ENCODE measurements around the gene CAP2.

The CAP2 gene

DNA sequence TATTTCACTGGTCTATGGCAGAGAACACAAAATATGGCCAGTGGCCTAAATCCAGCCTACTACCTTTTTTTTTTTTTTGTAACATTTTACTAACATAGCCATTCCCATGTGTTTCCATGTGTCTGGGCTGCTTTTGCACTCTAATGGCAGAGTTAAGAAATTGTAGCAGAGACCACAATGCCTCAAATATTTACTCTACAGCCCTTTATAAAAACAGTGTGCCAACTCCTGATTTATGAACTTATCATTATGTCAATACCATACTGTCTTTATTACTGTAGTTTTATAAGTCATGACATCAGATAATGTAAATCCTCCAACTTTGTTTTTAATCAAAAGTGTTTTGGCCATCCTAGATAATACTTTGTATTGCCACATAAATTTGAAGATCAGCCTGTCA, 27.4 kb upstream of the CAP2 start:
- Histone ChIP-seq H3K36me3 (ENCODE audit: insufficient read depth, low read length) (no peaks in the 10 kb centered on the region), H3K4me2 (ENCODE audit: low read length) (no peak overlapping the region), H3K27me3 (ENCODE audit: control insufficient read depth, insufficient read depth, low read length) (no peaks in the 10 kb centered on the region), H3K9ac (ENCODE audit: low read depth, low read length) (no peak overlapping the region), H3K9me3 (replicated peaks; ENCODE audit: low read length) (no peaks in the 10 kb centered on the region), H3K4me1 (ENCODE audit: control insufficient read depth, insufficient read depth, low read length) (peaks cover 3% of the 10 kb centered on the region), H3K4me3 (ENCODE audit: low read length) (no peak overlapping the region)

DNA sequence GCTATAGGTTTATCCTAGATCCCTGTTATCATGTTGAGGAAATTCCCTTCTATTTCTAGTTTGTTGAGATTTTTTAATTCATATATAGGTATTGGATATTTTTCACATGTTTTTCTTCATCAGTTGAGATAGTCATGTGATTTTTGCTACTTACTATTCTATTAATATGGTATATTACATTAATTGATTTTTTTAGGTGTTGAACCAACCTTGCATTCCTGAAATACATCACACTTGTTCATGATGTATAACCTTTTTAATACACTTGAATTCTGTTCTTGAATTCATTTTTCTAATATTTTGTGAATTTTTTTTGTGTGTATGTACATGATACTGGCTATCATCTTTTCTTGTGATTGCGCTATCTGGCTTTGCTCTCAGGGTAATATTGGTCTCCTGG, 25.5 kb upstream of the CAP2 start:
- H3K9me3 ChIP-seq (replicated peaks; ENCODE audit: low read length), result no peaks in the 10 kb centered on the region
- no peaks in the 10 kb centered on the region for H3K27me3 ChIP-seq (ENCODE audit: control insufficient read depth, insufficient read depth, low read length)
- H3K4me2 ChIP-seq (ENCODE audit: low read length), result no peak overlapping the region
- H3K4me1 ChIP-seq (ENCODE audit: control insufficient read depth, insufficient read depth, low read length), result no peaks in the 10 kb centered on the region
- H3K4me3 ChIP-seq (ENCODE audit: low read length), result no peak overlapping the region
- no peaks in the 10 kb centered on the region for H3K36me3 ChIP-seq (ENCODE audit: insufficient read depth, low read length)
- H3K9ac ChIP-seq (ENCODE audit: low read depth, low read length), result no peak overlapping the region

DNA sequence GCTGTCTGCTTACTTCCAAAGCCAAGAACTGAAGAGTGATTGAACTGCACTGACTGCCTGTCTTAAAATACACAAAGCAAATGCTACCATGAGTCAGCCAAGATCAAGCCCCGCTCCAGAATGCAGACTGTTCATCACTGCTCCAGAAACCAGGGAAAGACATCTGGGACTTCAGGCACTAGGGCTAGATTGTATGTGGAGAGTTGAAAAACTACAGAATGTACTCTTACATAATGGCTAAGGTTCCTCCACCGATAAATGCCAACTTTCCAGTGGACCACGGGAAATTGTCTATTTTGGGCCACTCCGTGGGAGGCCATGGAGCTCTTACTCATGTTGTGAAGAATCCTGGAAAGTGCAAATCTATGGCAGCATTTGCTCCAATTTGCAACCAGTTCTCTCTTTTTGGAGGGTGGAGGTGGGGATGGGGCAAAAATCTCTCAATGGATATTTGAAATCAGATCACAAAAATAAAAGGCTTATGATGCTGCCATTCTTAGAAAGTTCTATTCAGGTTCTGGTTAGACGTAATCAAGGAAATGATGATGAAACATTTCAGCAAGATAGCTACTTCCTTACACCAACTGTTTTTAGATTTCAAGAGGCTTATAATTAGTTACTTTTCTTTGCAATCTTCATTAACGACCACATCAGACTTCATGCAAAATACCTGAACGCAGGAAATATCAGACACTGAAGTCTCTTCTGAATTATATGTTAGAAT, 11.8 kb upstream of the CAP2 start:
- no peaks in the 10 kb centered on the region for H3K9me3 ChIP-seq (replicated peaks; ENCODE audit: low read length)
- peak overlapping the region; percentile 5 for H3K9ac ChIP-seq (ENCODE audit: low read depth, low read length)
- no peaks in the 10 kb centered on the region for H3K36me3 ChIP-seq (ENCODE audit: insufficient read depth, low read length)
- H3K4me3 ChIP-seq (ENCODE audit: low read length), result no peak overlapping the region
- peaks cover 21% of the 10 kb centered on the region for H3K4me1 ChIP-seq (ENCODE audit: control insufficient read depth, insufficient read depth, low read length)
- no peaks in the 10 kb centered on the region for H3K27me3 ChIP-seq (ENCODE audit: control insufficient read depth, insufficient read depth, low read length)
- H3K4me2 ChIP-seq (ENCODE audit: low read length), result peak overlapping the region; percentile 53

DNA sequence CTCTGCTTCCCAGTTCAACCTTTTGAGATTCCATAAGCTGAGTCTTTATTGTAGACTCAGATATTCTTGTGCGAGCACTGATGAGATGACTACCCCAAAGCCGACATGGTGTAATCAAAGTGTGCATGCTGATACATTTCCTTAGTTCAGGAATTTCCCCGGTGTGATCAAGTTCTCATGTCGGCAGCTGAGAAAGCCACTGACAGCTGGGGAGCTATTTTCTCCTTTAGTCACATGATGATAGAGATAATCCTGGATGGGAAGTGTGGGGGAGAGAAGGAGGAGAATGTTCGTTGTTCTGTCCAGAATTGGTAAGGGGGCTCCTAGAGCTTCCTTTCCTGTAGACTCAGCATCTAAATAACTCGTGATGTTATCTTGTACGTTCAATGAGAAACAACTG, 7.7 kb upstream of the CAP2 start:
- Histone ChIP-seq H3K36me3 (ENCODE audit: insufficient read depth, low read length) (no peaks in the 10 kb centered on the region), H3K4me2 (ENCODE audit: low read length) (peak overlapping the region; percentile 62), H3K27me3 (ENCODE audit: control insufficient read depth, insufficient read depth, low read length) (no peaks in the 10 kb centered on the region), H3K4me1 (ENCODE audit: control insufficient read depth, insufficient read depth, low read length) (peaks cover 25% of the 10 kb centered on the region), H3K9ac (ENCODE audit: low read depth, low read length) (peak overlapping the region; percentile 46), H3K4me3 (ENCODE audit: low read length) (peak overlapping the region; percentile 43), H3K9me3 (replicated peaks; ENCODE audit: low read length) (no peaks in the 10 kb centered on the region)

DNA sequence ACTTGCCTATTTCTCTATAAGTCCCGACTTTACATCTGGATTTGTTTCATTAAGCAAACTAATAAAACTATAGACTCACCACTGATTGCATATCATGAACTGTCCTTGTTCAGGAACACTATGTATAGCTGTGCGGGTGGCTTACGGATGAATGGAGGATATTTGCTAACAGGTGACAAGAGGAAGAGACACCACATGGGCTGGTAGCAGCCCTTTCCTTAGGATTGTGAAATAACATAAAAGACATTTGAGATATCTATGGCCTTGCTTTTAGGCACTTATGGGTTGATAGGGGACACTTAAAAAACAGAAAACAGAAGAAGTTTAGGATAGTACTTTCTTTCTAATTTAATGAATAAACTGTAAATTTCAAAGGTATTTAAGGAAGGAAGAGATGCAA, 5.0 kb upstream of the CAP2 start:
- Histone ChIP-seq H3K9me3 (replicated peaks; ENCODE audit: low read length) (no peaks in the 10 kb centered on the region), H3K36me3 (ENCODE audit: insufficient read depth, low read length) (no peaks in the 10 kb centered on the region), H3K4me3 (ENCODE audit: low read length) (no peak overlapping the region), H3K4me2 (ENCODE audit: low read length) (no peak overlapping the region), H3K4me1 (ENCODE audit: control insufficient read depth, insufficient read depth, low read length) (peaks cover 12% of the 10 kb centered on the region), H3K27me3 (ENCODE audit: control insufficient read depth, insufficient read depth, low read length) (no peaks in the 10 kb centered on the region), H3K9ac (ENCODE audit: low read depth, low read length) (no peak overlapping the region)

DNA sequence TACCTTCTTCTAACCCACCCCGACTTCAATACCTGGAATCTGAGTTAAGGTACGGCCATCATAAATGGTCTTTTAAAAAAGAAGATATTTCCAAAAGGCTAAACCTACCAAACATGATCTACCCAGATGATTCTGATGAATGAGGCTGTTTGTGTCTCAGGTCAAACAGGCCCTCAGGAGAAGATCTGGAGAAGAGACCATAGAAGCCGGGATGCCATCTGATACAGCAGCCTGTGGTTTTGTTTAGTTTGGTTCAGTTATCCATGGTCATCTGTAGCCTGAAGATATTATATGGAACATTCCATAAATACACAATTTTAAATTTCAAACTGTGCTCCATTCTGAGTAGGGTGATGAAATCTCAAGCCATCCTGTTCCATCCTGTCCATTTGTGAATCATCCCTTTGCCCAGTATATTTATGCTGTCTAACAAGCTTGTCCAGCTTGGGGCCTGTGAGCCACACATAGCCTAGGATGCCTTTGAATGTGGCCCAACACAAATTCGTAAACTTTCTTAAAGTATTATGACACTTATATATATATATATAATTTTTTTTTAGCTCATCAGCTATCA, 4.0 kb upstream of the CAP2 start:
- H3K9ac ChIP-seq (ENCODE audit: low read depth, low read length), result peak overlapping the region; percentile 14
- no peaks in the 10 kb centered on the region for H3K36me3 ChIP-seq (ENCODE audit: insufficient read depth, low read length)
- no peaks in the 10 kb centered on the region for H3K9me3 ChIP-seq (replicated peaks; ENCODE audit: low read length)
- H3K4me1 ChIP-seq (ENCODE audit: control insufficient read depth, insufficient read depth, low read length), result peaks cover 12% of the 10 kb centered on the region
- no peak overlapping the region for H3K4me2 ChIP-seq (ENCODE audit: low read length)
- no peaks in the 10 kb centered on the region for H3K27me3 ChIP-seq (ENCODE audit: control insufficient read depth, insufficient read depth, low read length)
- H3K4me3 ChIP-seq (ENCODE audit: low read length), result no peak overlapping the region

DNA sequence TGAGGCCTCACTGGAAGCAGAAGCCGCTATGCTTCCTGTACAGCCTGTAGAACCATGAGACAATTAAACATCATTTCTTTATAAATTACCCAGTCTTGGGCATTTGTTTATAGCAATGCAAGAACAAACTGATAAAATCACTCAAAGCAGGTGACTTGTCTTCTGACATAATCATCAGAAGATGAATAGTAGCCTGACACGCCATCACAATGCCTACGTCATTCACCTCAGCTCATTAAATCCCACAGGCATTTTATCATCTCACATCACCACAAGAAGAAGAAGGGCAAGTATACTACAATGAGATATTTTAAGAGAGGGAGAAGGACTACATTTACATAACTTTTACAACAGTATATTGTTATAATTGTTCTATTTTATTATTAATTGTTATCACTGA, 3.1 kb upstream of the CAP2 start:
- no peak overlapping the region for H3K4me3 ChIP-seq (ENCODE audit: low read length)
- H3K4me1 ChIP-seq (ENCODE audit: control insufficient read depth, insufficient read depth, low read length), result peaks cover 10% of the 10 kb centered on the region
- no peaks in the 10 kb centered on the region for H3K36me3 ChIP-seq (ENCODE audit: insufficient read depth, low read length)
- no peak overlapping the region for H3K4me2 ChIP-seq (ENCODE audit: low read length)
- no peak overlapping the region for H3K9ac ChIP-seq (ENCODE audit: low read depth, low read length)
- H3K27me3 ChIP-seq (ENCODE audit: control insufficient read depth, insufficient read depth, low read length), result no peaks in the 10 kb centered on the region
- H3K9me3 ChIP-seq (replicated peaks; ENCODE audit: low read length), result no peaks in the 10 kb centered on the region

DNA sequence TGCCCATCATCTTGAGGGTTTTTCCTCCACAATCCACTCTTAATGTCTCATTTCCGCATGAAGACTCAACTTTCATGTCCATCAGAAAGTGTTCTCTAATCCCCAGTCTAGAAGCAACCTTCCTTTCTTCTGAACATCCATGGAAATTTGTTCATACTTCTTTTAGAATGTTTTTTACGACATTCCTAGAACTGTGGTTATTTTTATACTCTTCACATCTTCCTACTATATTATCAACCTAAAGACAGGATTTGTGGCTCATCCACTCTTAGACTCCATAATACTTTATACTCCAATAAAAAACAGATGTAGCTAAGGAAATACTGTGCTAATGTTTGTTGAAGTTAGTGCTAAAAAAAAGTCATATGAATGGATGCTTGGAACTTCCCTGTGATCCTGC, 1.4 kb upstream of the CAP2 start:
- Histone ChIP-seq H3K9ac (ENCODE audit: low read depth, low read length) (no peak overlapping the region), H3K4me2 (ENCODE audit: low read length) (no peak overlapping the region), H3K27me3 (ENCODE audit: control insufficient read depth, insufficient read depth, low read length) (no peaks in the 10 kb centered on the region), H3K4me3 (ENCODE audit: low read length) (no peak overlapping the region), H3K36me3 (ENCODE audit: insufficient read depth, low read length) (no peaks in the 10 kb centered on the region), H3K9me3 (replicated peaks; ENCODE audit: low read length) (no peaks in the 10 kb centered on the region), H3K4me1 (ENCODE audit: control insufficient read depth, insufficient read depth, low read length) (peaks cover 4% of the 10 kb centered on the region)

DNA sequence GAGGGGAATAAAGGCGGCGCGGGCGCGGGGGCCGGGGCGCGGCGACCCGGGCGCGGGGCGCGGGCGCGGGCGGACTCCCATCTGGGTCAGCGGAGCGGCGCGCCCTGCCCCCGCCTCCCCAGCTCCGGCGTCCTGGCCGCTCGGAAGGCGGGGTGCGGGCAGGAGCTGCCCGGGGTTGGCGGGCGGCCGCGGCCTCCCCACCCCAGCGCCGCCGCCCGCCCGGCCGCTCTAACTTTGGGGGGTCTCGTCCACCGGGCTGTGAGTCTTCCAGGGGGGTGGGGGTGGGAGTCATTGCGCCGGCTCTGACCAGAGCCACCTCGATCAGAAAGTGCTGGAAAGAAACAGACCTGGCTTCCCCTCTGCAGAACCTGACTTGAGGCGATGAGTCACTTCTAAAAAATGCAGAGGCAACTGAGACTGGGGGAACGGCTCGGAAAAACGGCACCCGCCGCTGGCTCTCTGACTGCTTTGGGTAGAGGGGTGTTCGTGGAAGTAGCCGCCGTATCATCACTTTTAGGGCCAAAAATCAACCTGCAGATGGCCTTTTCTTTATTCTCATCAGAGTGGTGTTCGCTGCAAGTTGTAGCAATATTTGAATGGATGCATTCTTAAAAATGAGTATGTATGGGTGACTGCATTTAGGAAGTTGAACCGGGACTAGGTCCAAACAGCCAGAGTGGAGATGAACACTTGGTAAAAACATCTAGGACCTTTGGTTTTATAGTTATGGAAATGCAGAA, 667 bp downstream of the CAP2 start:
- H3K4me3 ChIP-seq (ENCODE audit: low read length), result peak overlapping the region; percentile 80

DNA sequence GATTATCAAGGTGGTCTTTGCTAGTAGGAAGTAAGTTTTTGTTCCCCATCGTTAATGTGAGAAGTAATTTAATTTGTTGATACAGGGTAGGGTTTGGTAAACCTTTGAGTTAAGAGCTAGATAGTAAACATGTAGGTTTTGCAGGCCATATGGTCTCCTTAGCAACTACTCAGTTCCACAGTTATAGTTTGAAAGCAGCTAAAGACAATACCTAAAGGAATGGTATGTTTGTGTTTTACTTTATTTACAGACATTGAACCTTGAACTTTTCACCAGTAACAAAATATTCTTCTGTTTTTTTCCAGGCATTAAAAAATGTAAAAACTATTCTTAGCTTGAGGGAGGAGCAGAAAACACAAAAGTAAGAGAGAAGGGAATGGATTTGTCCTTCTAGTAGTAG, 1.7 kb downstream of the CAP2 start:
- no peak overlapping the region for H3K9ac ChIP-seq (ENCODE audit: low read depth, low read length)
- H3K4me3 ChIP-seq (ENCODE audit: low read length), result peak overlapping the region; percentile 27
- H3K4me2 ChIP-seq (ENCODE audit: low read length), result peak overlapping the region; percentile 80
- H3K27me3 ChIP-seq (ENCODE audit: control insufficient read depth, insufficient read depth, low read length), result no peaks in the 10 kb centered on the region
- no peaks in the 10 kb centered on the region for H3K4me1 ChIP-seq (ENCODE audit: control insufficient read depth, insufficient read depth, low read length)
- H3K36me3 ChIP-seq (ENCODE audit: insufficient read depth, low read length), result no peaks in the 10 kb centered on the region
- H3K9me3 ChIP-seq (replicated peaks; ENCODE audit: low read length), result no peaks in the 10 kb centered on the region

More for the DNA sequence above, 667 bp downstream of the CAP2 start:
- Histone ChIP-seq H3K4me2 (ENCODE audit: low read length) (peak overlapping the region; percentile 80), H3K4me1 (ENCODE audit: control insufficient read depth, insufficient read depth, low read length) (peaks cover 4% of the 10 kb centered on the region), H3K36me3 (ENCODE audit: insufficient read depth, low read length) (no peaks in the 10 kb centered on the region), H3K27me3 (ENCODE audit: control insufficient read depth, insufficient read depth, low read length) (no peaks in the 10 kb centered on the region), H3K9ac (ENCODE audit: low read depth, low read length) (peak overlapping the region; percentile 70), H3K9me3 (replicated peaks; ENCODE audit: low read length) (no peaks in the 10 kb centered on the region)

DNA sequence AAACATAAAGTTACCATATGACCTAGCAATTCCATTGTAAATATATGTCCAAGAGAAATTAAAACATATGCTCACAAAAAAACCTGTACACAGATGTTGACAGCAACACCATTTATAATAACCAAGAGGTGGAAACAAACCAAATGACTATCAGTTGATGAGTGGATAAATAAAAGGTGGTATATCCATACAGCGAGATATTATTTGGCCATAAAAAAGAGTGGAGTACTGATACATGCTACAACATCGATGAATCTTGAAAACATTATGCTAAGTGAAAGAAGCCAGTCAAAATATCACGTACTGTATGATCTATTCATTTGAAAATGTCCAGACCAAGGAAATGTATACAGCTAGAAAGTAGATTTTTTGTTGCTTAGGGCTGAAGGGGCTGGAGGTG, 2.9 kb downstream of the CAP2 start:
- Histone ChIP-seq H3K36me3 (ENCODE audit: insufficient read depth, low read length) (no peaks in the 10 kb centered on the region), H3K9me3 (replicated peaks; ENCODE audit: low read length) (no peaks in the 10 kb centered on the region), H3K4me1 (ENCODE audit: control insufficient read depth, insufficient read depth, low read length) (no peaks in the 10 kb centered on the region), H3K4me3 (ENCODE audit: low read length) (no peak overlapping the region), H3K27me3 (ENCODE audit: control insufficient read depth, insufficient read depth, low read length) (no peaks in the 10 kb centered on the region), H3K4me2 (ENCODE audit: low read length) (no peak overlapping the region), H3K9ac (ENCODE audit: low read depth, low read length) (no peak overlapping the region)
